Germinal center (tissue), 1 donor: ENCODE measurements around the gene GNPNAT1.
A peak's percentile ranks its signal among the peaks of the same experiment; 100 is the strongest.
"Not testable (repeated sequence)": the region's sequence is repeated elsewhere in the genome, so short reads cannot be mapped to it uniquely, and the experiment has no call there.

Experiments used
- DNase-seq: peaks from one replicate; pipeline ENCODE4 v3.0.0; 2012; ENCODE audit warnings: mixed read lengths, low spot score

Gene GNPNAT1

GRCh38 chr14:52790011-52790755, 1.2 kb downstream of the GNPNAT1 start:
- peak; percentile 5 for DNase-seq

DNA sequence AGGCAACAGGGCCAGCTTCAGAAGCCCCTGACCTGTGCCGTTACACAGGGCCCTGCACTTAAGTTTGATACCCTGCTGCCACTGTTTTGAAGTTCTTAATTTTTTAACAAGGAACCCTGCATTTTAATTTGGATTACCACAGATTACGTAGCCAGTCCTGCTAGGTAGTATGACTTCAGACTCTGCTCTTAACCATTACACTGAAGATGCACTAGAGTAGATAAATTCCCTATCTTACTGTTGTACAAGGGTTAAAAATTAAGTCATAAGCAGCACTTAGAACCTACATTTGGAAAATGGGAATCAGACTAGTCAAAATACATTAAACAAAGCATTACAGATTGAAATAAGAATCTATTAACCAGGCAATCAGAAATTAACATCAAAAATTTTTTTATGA, 2.3 kb downstream of the GNPNAT1 start:
- no peak for DNase-seq

GRCh38 chr14:52786887-52787286, 4.5 kb downstream of the GNPNAT1 start:
- DNase-seq = no peak

DNA sequence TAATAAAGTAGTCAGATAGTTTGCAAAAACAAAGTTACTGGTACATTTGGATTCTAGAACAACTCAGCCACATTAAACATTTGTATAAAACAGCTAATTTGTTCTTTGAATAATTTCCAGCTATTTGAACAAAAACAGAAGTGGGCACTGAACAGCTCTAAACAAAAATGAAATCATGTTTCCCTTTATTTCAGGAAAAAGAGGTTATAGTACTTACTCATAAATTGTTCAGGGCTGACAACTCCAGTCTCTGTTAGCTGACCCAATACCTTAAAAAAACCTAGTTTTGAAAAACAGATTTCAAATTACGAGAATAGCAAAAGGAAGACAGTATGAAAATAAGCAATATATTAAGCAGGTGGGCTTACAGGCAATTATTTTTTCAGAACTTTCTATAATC, 8.2 kb downstream of the GNPNAT1 start:
- no peak for DNase-seq

- no peak for DNase-seq
These were observed 9.8 kb downstream of the GNPNAT1 start for GRCh38 chr14:52781629-52782028.

- no peak for DNase-seq
These were observed 10.5 kb downstream of the GNPNAT1 start for GRCh38 chr14:52780893-52781292.

- DNase-seq = no peak
These were observed 12.7 kb downstream of the GNPNAT1 start for GRCh38 chr14:52778702-52779101.

DNA sequence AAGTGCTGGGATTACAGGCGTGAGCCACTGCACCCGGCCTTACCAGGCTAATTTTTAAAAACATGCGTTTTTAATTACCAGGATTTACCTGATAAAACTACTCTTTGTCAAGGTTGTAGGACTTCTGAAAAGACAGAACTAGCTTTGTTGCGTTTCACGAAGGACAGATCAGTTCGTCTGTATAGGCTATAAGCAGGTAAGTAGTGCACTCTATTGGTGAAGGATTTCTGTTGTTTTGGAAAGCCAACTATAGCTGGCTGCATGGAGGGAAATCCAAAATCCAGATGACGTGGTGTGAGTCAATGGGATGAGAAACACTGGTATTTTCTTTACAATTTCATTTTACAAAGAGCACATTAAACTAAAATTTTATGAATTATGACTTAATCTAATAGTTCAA, 14.6 kb downstream of the GNPNAT1 start:
- no peak for DNase-seq

DNA sequence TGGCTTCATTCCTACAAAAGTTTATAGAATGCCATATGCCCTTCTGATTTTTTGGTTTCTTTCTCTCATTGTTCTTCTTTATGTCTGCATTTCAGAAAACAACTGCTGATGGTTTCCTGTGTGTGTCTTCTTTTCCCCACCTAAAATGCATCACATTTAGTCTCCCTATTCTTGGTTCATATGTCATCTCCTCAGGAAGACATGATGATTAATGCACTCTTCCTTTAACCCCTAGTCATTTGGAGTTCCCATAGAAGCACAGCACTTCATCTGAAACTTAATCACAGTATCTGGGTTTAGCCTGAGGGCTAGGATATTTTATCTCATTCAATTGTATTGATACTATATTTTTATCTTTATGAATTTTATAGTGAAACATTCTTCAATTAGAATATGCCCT, 21.5 kb downstream of the GNPNAT1 start:
- DNase-seq = no peak

DNA sequence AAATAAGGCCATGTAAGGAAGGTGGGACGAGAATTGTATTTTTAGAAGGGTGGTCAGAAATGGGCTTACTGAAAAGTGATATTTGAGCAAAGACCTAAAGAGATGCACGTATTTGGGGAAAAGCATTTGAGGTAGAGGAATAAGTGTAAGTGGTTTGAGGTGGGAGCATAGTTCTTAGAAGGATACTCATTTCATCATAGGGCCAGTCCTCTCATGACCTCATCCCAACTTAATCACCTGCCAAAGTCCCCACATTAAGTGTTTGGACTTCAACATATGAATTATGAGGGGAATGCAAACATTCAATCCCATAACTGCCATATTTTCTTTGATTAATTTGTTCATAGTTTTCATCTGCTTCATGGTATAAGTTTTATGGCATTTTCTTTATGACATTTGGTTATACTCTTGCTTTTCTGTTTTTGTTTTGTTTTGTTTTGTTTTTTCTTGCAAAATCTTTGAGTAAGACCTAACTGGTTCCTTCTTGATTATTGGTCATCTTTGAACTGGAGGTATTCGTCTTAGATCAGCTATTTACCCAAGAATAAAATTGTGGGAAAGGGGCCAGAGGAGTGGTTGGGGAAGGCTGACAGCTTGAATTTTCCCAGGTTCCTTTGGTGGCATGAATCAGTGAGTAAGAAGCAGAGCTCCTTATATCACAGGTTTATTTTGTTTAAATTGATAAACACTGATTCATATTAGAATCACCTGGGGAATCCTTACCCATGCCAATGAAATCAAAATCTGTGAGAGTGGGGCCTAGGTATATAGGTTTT, 24.2 kb downstream of the GNPNAT1 start:
- no peak for DNase-seq

DNA sequence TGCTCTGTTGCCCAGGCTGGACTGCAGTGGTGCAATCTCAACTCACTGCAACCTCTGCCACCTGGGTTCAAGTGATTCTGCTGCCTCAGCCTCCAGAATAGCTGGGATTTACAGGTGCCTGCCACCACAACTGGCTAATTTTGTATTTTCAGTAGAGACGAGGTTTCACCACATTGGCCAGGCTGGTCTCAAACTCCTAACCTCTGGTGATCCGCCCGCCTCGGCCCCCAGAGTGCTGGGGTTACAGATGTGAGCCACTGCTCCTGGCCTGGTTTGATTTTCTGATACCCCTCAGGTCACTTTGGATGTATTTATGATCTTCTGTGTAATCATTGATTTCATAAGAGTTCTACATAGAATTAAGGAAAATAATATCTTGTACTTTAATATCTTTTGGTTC, 28.5 kb downstream of the GNPNAT1 start:
- DNase-seq = not testable (repeated sequence)

- no peak for DNase-seq
These were observed 32.3 kb downstream of the GNPNAT1 start for GRCh38 chr14:52759145-52759544.

GRCh38 chr14:52755607-52756316, 35.6 kb downstream of the GNPNAT1 start:
- no peak for DNase-seq

DNA sequence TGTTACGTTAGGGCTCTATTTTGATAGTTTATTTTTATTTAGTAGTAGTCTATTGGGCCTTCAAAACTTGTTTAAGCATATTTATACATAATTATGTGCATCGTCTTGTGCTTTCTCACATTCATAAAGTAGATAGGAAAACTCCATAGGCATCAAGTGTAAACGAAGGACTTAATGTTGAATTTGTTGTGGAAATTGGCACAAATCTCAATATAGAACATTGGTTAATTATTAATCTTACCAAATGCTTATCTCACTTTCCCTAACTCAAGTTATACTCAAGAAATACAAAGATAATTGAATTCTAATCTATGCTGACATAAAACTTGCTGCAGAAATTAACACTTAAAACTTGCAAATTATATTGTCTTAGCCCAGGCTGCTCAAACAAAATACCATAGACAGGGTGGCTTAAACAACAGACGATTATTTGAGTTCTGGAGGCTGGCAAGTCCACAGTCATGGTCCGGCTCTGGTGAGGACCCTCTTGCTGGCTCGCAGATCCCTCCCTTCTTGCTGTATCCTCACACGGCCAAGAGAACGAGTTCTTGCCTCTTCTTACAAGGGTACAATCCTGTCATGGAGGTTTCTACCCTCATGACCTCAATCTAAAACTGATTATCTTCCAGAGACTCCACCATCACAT, 42.6 kb downstream of the GNPNAT1 start:
- no peak for DNase-seq

- DNase-seq = peak; percentile 7
These were observed 49.5 kb downstream of the GNPNAT1 start for GRCh38 chr14:52741865-52742264.

GRCh38 chr14:52740751-52741150, 50.7 kb downstream of the GNPNAT1 start:
- no peak for DNase-seq

DNA sequence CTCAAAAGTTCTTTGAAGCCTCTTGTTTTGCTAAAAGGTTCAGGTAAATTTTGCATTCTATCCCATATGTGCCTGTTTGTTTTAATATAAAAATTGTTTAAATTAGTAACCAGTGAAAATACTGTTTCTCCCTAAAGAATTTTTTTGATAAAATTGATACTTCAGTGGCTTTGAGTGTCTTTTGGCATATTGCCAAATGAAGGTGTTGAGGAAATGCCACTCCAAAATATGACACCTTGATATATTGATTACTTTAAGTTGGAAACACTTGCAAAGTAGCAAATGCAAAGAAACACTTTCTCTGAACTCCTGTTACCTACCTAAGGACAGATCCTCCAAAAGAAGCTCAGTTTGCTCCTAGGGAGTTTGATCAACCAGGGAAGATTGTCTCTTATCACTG, 53.0 kb downstream of the GNPNAT1 start:
- DNase-seq = no peak

DNA sequence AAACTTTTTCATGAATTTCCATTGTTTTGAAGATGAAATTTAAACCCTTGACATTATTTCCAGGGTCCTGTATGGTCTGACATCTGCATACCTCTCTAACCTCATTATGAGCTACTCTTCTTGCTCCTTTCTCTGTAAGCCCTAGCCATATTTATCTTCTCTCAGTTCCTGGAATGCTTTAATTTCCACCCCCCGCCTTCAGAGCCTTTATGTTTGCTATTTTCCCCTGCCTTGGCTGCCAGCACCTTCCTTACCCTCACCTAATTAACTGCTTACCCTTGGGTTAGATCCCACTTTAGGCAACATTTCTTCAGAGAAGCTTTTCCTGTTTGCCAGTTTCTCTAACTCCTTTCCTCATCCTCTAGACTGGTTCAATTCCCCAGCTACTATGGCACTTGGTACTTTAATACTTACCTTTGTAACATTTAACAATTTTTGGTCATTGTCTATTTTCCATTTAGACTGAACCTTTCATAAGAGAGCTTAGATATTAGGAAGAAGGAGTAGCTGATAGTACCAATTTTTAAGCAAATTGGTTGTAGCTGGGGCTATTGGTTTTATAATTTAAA, 55.4 kb downstream of the GNPNAT1 start:
- DNase-seq = no peak

- DNase-seq = no peak
These were observed 57.6 kb downstream of the GNPNAT1 start for GRCh38 chr14:52733824-52734223.

DNA sequence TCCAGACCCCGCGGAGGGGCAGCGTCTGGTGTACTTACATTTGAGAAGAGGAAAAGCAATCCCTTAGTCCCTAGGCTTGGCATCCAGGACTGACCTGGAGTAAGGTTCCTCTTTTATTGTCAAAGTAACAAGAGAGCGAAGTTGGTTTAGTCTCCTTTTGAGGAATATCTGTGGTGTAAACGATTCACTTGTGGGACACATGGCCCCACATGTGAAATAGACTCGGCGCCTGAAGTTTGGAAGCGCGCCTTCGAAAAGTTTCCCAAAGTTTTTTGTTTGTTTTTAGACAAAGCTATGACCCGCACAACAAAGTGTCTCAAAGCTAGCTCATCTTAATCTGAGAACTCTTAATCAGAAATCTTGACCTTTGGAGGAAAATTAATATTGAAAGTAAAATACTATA, 60.7 kb downstream of the GNPNAT1 start:
- DNase-seq = no peak

- peak; percentile 90 for DNase-seq
These were observed 61.3 kb downstream of the GNPNAT1 start, which contains the start of gene STYX for GRCh38 chr14:52729925-52730708. STYX (plus strand) TSS chr14:52730166; CDS start chr14:52730475, 309 bp downstream.
